ENCODE results near the gene NAA60.
"Not testable (repeated sequence)": the region's sequence is repeated elsewhere in the genome, so short reads cannot be mapped to it uniquely, and the experiment has no call there.

The NAA60 gene

DNA sequence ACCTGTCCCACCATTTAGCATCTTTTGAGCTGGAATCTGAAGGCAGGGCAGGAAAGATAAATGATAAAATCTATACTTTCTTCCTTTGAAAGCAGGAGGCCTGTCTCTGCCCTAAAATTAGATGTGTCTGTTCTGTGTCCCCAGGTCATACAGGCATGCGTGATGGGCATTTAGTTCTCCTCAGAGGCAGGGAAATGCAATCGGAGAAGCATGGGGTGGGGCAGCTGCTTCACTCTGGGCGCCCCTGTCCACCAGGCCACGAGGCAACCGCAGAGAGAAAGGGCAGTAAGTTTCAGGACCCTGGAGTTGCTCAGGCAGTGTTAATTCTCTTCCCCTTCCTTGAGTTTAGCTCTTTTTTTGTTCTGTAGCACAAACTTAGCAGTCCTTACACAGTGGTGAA lies 82.5 kb downstream of the NAA60 start:
- H3K27ac ChIP-seq: no peak overlapping the region
- no peak overlapping the region for H3K4me3 ChIP-seq
- TF ChIP-seq CTCF (IDR thresholded peaks at IDR 0.05): no peak
- peak in 1 of 2 donors; percentile 24 for DNase-seq
- H3K9me3 ChIP-seq: no peaks in the 10 kb centered on the region
- peaks cover 28 to 74% (median 42%) of the 10 kb centered on the region in 3 donors for H3K36me3 ChIP-seq
- no peaks in the 10 kb centered on the region for H3K27me3 ChIP-seq
- intact Hi-C loops (cut with DNase I; ENCODE audit: low total_unique reads): loop anchor here (5.0 kb wide), 1 partner anchor 86 kb away; the partner anchor contains the start of gene SLX4
- H3K4me1 ChIP-seq: peaks cover 0 to 7% (median 2%) of the 10 kb centered on the region in 4 donors

DNA sequence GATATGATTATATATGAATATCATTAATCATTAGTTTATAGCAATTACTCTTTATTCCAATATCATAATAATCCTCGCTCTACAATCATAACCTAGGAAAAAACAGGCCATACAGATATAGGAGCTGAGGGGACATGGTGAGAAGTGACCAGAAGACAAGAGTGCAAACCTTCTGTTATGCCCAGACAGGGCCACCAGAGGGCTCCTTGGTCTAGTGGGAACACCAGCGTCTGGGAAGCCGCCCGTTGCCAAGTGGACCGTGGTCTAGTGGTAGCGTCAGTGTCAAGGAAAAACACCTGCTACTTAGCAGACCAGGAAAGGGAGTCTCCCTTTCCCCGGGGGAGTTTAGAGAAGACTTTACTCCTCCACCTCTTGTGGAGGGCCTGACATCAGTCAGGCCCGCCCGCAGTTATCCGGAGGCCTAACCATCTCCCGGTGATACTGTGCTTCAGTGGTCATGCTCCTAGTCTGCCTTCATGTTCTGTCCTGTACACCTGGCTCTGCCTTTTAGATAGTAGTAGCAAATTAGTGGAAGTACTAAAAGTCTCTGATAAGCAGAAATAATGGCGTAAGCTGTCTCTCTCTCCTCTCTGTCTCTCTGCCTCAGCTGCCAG lies 83.8 kb downstream of the NAA60 start:
- H3K4me1 ChIP-seq, H3K4me3 ChIP-seq, H3K9me3 ChIP-seq, H3K27me3 ChIP-seq: not testable (repeated sequence)
- peak; percentile 85 to 89 for DNase-seq
- peak overlapping the region in 1 of 2 donors; percentile 10 for H3K27ac ChIP-seq
- H3K36me3 ChIP-seq: peaks cover 30 to 78% (median 43%) of the 10 kb centered on the region in 3 donors
- intact Hi-C loops (cut with DNase I; ENCODE audit: low total_unique reads): loop anchor here (5.0 kb wide), 1 partner anchor 85 kb away; the partner anchor contains the start of gene SLX4
- peak; percentile 70 for TF ChIP-seq CTCF (IDR thresholded peaks at IDR 0.05)

GRCh38 chr16:3528406-3528805 lies 84.9 kb downstream of the NAA60 start:
- Histone ChIP-seq H3K36me3 (peaks cover 28 to 78% (median 47%) of the 10 kb centered on the region in 3 donors), H3K27me3 (no peaks in the 10 kb centered on the region), H3K4me3 (no peak overlapping the region), H3K4me1 (peaks cover 0 to 3% (median 0%) of the 10 kb centered on the region in 4 donors), H3K27ac (no peak overlapping the region), H3K9me3 (no peaks in the 10 kb centered on the region)
- TF ChIP-seq CTCF (IDR thresholded peaks at IDR 0.05): no peak
- intact Hi-C loops (cut with DNase I; ENCODE audit: low total_unique reads): loop anchor here (5.0 kb wide), 1 partner anchor 84 kb away; the partner anchor contains the start of gene SLX4
- DNase-seq: peak in 1 of 2 donors; percentile 37

DNA sequence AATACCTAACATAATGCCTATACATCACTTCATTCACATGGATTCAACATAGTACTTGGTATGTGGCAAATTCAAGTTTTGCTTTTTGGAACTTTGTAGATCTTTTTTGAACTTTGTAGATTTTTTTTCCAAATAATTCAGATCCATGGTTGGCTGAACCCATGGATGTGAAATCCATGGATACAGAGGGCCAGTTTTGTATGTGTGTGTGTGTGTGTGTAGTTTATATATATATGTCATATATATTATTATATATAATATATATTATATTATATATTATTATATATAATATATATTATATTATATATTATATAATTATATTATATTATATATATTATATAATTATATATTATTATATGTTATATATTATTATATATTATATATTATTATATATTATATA lies 85.7 kb downstream of the NAA60 start:
- Histone ChIP-seq H3K36me3 (peaks cover 25 to 78% (median 45%) of the 10 kb centered on the region in 3 donors), H3K27me3 (no peaks in the 10 kb centered on the region), H3K4me1 (peaks cover 0 to 3% (median 0%) of the 10 kb centered on the region in 4 donors), H3K9me3 (no peaks in the 10 kb centered on the region), H3K4me3 (no peak overlapping the region), H3K27ac (no peak overlapping the region)
- DNase-seq: no peak
- no peak for TF ChIP-seq CTCF (IDR thresholded peaks at IDR 0.05)
- intact Hi-C loops (cut with DNase I; ENCODE audit: low total_unique reads): loop anchor here (5.0 kb wide), 1 partner anchor 83 kb away; the partner anchor contains the start of gene SLX4

DNA sequence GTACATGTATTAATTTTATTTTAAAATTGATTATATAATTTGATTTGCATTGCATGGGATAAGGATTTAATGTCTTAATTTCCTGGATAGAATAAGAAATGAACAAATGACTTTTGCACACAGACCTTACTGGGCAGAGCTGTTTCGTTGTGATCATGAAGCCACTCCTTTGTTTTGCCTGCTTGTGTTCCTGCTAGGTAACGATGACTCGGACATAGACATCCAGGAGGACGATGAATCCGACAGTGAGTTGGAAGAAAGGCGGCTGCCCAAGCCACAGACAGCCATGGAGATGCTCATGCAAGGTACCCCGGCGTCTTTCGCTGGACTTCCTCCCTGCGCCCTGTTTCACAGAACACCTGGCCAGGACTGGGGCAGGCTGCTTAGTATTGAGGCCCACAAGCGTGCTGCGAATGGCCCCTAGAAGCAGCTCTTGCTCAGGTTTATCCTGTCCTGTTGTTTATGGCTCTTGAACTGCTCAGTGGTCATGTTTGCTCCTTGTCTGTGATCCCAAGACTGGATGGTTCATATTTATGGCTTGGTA lies 87.0 kb downstream of the NAA60 start:
- Histone ChIP-seq H3K27me3 (no peaks in the 10 kb centered on the region), H3K4me3 (no peak overlapping the region), H3K27ac (no peak overlapping the region), H3K4me1 (peaks cover 0 to 10% (median 5%) of the 10 kb centered on the region in 4 donors), H3K9me3 (no peaks in the 10 kb centered on the region), H3K36me3 (peaks cover 25 to 72% (median 38%) of the 10 kb centered on the region in 3 donors)
- no peak for DNase-seq
- TF ChIP-seq CTCF (IDR thresholded peaks at IDR 0.05): no peak
- intact Hi-C loops (cut with DNase I; ENCODE audit: low total_unique reads): loop anchor here (5.0 kb wide), 1 partner anchor 347 kb away; no protein-coding TSS in a partner anchor

Data from tibial artery (tissue), 4 donors.